HG03064 (cell line): Measurements from ENCODE around the gene SLC1A3.

Source experiments
- ATAC-seq: cut with Tn5 transposase; IDR thresholded peaks from one replicate; pipeline ENCODE4 v1.9.1; 2021; ENCODE audit warnings: low read depth; ENCODE audit not compliant: unreplicated experiment

SLC1A3 gene

DNA sequence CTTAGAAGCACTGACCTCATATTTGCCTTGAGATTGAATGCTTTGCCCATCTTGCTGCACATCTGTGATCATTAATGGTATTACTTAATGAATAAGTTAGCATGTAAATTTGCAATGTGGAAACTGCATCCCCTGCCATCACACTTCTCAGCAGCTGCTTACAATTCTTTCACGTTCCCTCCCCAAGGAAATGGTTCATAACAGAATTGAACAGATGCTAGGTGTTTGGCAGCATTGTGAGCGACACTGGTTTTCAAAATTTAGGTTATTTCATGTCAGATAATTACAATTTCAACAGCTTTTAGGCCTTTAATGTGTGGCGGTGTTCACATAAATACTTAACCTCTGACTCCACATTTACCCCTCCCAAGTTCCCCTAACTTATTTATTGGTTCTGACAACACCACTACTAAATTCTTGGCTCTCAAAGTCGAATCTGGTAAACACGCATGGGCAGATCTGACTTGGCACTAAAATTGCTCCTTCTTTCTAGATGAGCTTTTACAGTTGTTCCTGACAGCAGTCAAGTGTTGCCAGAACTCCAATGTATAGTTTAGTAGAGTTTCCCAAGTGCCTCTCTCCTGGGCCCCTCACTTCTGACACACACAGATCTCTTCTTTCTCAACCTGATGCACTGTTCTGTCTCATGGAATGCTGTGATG lies 46.8 kb downstream of the SLC1A3 start:
- no peak for ATAC-seq

DNA sequence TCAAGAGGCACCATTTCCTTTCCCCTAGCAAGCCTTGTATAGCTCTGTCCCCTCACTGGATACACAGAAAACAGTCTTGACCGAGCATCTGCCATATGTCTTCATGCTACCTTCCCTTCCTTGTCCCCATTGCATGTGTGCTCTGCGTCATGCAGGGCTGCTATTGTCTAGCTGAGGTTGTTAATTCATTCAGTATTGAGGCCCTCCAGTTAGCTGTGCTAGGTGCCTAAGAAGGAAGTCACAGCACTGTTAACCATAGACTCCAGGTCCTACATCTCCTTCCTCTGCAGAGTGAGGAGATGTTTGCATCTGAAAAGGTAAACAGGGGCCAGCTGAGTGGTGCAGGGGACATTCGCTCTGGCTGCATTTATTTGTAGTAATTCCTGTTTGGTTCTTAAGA lies 48.2 kb downstream of the SLC1A3 start:
- no peak for ATAC-seq

DNA sequence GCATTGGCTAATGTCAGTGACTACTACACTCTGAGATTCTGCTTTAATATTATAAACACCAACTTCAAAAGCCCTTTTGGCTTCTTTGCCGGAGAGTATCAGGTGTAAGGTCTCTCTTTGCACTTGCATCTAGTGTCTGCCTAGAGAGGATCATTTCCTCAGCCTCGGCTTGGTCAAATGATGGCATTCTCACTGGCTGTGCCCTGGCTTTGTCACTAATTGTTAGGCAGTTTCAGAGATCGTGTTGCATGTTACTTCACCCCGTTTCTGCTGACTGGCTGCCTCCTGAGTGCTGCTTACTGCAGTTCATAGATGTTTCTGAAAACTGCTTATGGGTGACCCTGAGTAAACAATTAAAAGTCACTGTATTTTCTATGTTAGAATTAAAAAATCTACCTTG lies 48.8 kb downstream of the SLC1A3 start:
- ATAC-seq: no peak

DNA sequence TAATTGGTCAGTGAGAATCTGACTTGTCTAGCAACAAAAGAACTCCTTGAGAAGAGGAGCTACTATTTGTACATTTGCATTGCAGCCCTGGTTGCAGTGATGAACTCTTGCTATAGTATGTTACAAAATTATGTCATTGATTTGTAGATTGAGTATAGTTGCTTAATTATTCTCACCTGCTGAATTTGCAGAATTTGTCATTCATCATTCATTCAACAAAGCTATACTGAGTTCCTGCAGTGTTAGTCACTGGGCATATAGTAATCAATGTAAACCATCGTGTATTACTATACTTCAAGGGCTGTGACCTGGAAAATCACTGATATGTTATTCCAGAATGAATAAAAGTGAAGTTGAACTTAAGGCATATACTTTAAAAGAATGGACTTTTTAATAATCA lies 50.1 kb downstream of the SLC1A3 start:
- ATAC-seq: no peak

DNA sequence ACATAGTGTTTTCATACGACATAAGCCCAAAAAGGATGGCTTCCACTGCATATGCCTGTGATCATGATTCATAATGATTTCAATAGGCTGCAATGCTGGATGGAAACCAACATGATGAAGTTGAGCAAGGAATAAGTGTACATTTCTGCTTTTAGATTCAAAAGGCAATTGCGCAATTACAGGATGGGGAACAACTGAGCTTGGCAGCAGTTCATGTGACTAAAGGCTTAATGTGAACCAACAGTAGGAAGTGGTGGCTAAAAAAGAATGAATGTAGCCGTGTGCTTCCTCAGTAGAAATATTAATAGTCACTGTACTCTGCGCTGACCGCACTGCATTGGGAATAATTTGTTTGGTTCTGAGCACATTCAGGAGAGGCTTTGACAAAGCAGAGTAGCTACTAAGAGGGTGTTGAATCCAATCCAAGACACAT lies 51.2 kb downstream of the SLC1A3 start:
- ATAC-seq: no peak

DNA sequence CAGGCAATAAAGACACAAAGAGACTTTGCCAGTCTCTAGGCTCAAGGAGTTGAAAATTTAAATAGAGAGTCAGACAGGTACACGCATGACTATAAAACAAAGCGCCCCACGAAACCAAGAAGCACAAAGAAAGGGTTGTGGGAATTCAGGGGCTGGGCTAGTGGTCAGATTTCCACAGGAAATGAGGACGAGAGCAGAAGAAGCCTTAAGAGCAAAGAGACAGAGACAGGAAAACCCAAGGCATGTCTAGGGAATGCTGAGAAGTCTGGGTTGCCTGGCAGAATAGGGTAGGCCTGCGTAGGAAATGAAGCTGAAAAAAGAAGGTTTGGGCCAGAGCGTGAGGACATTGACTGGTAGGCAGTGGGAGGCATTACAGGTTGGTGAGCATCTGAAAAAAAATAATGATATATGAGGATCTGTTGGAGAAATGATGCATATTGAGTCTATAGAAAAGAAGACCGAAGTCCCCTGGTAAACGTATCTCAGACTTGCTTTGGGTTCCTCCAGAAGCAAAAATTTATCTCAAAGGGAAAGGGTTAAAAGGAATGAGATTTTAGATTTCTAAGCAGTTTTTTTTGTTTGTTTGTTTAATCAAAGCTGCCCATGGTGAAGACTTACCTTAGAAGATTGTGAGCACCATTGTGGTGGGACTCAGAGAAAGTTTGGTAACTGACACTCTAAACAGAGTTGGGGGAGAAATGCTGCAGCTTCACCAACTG lies 51.8 kb downstream of the SLC1A3 start:
- no peak for ATAC-seq

DNA sequence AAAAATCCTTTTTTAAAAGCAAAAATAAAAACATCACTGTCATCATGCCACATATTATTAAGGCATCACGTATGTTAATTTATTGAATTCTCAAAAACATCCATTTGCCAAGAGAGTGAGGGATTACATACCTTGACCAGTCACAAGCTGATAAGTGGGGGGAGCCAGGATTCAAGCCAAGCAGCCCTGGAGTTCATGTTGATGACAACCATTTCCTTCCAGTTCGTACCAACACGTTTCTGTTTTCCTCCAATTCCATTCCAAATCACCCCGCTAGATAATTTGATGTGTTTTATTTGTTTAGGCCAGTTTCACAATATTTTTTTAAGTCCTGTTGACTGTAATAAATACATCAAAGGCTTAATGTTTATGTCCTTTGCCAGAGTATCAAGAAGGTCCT lies 53.0 kb downstream of the SLC1A3 start:
- ATAC-seq: no peak

DNA sequence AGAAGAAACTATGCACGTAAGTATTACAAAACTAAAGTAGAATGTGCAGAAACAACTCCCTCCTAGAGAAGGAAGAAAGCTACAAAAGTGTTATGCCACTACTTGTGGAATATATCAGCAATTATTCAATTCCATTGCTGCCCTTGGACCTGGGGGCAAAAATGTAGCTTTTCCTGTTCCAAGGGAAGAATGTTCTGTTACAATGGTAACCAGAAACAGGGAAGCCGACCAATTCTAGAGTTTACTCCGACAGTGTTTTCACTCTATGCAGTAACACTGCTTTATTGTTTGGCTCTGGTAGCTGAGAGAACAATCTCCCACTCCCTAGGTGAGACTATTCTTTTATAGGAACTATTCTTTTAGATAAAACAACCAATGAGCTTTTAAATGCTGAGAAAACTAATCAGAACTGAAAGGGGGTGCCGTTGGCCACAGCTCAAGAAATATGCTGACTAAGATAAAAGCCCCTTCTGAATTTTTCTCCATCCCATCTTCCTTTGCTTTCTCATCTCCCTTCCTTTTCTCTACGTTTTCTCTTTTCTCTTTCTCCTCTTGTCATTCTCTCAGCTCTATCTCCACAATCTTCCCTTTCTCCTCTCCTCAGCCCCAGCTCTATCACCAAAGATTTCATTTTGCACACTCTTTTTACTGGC lies 54.1 kb downstream of the SLC1A3 start:
- ATAC-seq: no peak

DNA sequence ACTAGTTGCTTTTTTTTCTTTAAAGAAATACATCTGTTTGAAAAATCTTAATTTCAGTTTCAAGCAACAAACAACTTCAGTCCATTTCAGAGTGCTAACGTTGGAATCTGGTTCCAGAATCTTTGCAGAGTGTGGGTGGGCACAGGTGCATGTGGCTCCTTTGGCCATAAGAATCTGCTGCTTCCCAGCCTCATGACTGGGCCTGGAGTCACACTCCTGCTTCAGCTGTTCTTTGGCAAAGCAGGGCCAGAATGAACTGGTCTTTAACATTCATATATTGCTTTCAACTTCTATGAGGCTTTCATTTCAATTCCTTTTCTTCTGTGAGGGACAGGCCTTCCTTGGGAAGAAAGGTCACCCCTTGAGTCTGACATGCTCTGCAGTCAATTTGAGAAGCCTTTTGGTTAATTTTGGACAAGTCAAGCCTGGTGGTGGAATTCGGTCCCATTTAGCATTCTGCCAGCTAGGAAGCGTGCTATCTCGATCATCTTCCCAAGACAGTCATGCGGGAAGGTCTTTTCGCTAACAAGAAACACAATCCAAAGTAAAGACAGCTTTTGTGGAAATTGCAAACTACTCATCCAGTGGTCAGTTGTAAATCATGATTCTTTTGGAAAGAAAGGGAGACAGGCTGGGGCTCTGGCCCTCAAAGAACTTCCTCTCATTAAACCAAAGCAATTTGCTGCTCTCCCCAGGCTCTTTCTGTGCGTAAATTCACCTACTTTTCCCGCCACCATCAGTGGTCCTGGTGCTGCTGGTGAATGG lies 55.2 kb downstream of the SLC1A3 start:
- no peak for ATAC-seq

DNA sequence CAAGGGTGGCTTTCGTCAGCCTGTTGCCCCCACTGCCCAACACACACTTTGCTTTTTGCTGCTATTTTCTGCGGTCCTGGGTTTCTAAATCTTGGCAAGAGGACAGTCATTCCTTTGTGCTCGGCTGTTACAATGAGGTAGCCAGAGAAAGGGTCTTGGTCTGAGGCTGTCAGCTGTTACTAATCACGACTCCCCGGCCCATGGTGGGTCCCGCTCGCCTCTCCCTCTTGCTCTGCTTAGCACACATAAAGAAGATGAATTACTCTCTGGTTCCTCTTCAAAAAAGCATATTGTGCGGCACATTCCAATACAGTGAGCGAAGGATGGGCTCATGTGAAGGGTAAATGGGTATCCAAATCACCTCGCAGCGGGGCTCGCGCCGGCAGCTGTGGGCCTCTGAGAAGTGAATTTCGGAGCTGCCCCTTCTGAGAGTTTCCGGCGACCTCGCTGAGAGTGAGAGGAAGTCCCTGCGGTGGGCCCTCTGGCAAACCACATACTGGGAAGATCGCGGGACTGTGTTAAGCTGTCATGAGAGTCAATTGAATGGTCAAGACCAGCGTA lies 56.0 kb downstream of the SLC1A3 start:
- ATAC-seq: no peak

DNA sequence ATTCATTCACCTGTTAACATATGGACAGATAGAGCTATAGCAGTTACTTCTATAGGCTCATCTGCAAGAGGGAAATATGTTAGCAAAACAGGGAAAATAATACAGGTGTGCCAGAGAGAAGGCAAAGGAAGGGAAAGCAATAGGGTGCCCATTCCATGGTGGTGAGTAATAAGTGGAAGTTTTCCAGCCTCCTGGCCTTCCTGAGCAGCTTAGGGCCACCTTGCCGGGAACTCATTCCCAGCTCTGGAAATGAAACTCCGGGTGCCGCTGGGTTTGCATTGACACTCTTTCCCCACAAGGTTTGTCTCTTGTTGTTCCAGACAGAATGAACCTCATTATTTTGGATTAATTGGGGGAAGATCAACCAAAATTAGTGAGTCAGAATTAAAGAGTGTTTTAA lies 58.4 kb downstream of the SLC1A3 start:
- no peak for ATAC-seq

DNA sequence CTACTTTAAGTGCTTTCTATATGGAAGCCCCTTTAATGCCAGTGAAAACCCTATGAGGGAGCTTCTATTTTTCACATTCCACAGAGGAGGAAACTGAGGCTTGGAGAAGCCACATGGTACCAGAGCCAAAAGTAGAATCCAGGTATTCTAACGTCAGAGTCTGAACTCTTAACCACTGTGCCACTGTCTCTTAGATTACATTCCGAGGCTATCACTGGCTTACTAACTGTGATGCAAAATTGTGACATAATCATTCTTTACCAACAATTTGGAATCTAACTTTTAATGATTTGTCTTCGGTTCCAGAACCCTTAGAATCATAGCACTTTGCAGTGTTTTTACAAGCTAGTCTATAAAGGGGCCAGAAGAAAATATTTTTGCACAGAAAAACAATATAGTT lies 59.2 kb downstream of the SLC1A3 start:
- ATAC-seq: no peak

DNA sequence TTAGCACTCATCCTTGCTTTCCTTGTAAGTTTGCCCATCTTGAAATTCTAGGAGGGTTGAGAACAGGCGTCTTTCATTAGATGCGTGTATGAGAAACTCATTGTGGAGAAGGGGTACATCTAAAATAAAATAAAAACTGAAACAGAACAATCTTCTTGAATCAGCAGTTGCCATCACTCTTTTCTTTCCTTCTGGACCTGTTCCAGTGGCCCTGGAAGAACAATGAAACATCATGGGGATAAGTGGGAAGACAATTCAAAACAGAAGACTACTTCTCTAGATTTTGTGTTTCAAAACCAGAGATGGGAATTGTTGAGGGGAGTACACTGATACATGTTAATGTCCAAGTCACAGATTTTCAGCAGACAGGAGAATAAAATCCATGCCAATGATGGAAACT lies 59.9 kb downstream of the SLC1A3 start:
- ATAC-seq: no peak

DNA sequence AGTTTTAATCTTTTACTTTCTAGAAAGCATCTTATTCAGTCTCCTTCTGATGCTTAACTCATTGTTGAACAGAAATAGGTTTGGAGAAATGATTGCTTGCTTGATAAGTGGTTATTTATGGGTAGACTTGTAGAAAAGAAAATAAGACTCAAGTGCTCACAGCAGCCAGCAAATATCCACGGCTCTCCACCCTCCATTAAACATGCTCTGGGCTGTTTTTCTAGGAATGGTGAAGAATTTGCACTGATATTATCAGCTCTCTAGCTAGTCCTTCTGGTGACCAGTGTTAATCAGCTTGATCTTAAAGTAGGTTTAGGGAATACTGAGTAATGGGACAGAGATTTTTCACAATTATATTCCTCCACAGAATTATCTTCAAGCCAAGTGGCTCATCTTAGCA lies 60.6 kb downstream of the SLC1A3 start:
- ATAC-seq: no peak

DNA sequence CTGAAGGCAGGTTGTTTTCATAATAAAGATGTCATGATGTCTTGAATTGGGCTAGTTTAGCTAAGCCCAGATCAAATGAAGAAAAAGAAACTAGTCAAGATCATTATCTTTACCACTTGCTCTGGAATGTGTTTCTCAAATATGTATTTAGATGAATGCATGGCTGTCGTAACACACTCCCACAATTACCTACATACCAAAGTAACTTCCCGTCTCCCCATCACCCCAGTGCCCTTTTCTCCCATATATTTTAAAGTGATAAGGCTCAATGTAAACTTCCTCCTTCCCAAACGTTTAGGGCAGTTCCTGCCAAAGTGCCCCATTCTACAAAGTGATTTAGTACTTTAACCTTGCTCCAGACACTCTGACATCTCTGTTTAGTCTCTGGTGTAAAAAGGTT lies 61.4 kb downstream of the SLC1A3 start:
- no peak for ATAC-seq

DNA sequence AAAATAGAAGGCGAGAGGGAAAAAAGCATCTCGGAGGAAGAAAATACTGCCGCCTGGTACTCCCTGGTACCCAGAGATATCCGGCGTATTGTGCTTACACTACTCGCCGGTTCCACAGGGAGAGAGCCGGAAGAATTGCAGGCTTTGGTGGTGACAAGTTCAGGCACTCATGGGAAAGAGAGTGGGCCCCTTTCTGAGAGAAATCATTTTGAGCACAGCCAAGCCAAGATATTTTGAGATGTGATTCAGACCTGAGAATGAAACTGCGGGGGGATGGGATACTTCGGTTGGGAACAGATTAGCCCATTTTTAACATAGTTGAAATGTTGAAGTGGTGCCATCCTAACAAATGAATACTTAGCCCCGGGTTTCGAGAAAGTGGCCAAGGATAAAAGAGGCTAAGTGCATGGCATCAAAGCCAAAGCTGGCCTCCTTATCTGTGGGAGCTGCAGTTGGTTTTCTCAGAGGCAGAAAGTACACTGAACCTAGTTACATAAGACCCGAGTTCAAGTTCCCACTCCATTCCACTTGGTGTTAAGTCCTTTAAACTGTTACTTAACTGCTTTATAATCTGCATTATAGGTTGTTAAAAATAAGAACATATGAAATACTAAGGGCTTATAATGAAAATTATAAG lies 62.7 kb downstream of the SLC1A3 start:
- no peak for ATAC-seq

DNA sequence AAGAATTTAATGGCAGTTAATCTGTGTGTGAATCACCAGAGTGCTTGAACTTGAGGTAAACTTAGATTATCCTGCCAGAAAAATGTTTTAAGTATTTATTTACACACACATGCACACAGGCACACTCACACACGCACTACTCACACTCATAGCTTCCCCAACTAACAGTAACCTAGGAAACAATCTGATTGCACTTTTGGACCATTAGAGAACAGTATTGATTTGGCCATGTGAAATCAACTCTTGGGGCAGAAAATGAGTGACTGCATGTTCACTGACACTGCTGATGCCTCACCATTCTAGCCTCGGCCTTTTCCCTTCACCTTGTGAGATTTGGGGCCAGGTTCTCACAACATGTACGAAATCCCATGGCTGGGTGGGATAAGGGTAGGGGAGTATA lies 64.1 kb downstream of the SLC1A3 start:
- ATAC-seq: no peak

DNA sequence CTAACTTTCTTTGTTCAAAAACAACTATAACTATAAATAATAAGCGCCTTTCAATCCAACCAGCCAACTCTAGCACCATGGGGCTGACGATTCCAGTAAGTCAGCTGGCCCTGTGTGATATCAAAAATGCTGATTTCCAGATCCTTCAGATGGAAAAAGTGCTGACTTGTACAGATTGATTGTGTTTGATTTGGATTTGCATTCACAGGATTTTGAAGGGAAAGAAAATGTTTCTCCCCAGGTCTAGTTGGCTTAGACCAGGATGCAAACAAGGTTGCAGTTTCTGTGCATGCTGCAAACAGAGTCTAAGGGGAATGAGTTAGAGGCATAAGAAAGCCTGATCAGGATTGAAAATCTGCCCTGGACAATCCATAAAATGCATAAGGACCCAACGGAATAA lies 68.9 kb downstream of the SLC1A3 start:
- no peak for ATAC-seq

DNA sequence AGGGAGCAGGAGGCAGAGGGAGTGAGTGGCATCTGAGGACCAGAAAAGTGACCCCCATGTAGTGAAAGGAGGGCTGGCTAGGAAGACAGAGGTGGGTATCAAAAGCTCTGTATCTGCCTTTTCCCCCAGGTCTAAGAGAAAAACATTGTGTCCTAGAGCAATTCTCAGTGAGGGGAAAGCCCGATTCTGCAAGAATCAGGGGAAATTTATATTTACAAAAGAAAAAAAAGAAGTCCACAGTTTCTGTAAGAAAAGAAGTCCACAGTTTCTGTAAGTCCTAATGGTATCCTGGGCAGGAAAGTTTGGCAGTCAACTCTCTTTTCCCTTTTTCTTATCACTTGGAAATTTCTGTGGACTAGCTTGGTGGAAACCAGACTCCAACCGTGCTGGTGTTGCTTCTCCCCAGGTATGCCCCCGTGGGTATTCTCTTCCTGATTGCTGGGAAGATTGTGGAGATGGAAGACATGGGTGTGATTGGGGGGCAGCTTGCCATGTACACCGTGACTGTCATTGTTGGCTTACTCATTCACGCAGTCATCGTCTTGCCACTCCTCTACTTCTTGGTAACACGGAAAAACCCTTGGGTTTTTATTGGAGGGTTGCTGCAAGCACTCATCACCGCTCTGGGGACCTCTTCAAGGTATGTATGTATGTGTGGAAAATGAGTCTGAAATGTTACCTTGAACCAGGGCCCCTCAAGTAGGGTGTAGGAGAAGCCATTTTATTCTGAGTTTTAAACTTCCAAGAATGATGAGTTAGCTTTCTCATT lies 73.0 kb downstream of the SLC1A3 start:
- no peak for ATAC-seq

DNA sequence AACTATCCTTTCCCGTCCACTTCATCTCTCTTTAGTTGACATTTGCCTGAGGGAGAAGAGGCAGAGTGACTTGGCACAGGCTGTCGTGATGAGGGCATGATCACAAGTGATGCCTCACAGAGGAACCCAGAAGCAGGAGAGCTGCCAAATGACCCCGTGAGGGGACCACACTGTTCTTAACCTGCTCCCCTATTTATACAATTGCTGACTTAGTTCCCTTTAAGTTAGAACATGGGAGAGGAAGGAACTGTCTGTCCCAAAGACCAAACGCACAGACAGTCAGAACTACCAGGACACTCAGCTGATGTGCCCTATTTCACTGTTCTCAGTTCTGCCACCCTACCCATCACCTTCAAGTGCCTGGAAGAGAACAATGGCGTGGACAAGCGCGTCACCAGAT lies 73.7 kb downstream of the SLC1A3 start:
- no peak for ATAC-seq
